ENCODE measurements around the gene KLK3.

DNA sequence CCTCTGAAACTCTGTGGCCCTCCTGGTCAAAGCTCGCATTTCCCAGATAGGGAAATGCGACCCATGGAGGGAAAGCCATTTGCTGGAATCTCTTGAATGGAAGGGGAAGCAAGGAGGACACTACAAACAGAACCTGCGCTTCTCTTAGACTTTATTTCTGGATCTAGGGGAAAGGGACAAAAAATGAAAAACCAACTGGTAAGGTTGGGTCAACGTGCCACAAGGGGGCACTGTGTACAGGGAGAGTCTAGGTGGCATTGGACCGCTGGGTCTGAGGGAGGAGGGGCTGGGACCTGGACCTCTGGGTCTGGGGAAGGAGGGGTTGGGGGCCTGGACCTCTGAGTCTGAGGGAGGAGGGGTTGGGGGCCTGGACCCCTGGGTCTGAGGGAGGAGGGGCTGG lies 51.5 kb downstream of the KLK3 start:
- TF ChIP-seq POLR2AphosphoS5 (IDR thresholded peaks at IDR 0.05; ENCODE audit: low read depth, low read length) (no peak), POLR2A (IDR thresholded peaks at IDR 0.05; ENCODE audit: control extremely low read depth in 1 of 2, low read depth in 2 of 2, low read length in 2 of 2) (no peak), CTCF (IDR thresholded peaks at IDR 0.05; ENCODE audit: control extremely low read depth in 1 of 3, insufficient read depth in 1 of 3, low read depth in 1 of 3, low read length in 3 of 3) (peak; percentile 76 to 79 (median 78)), EP300 (IDR thresholded peaks at IDR 0.05; ENCODE audit: borderline replicate concordance in 1 of 2, low read depth in 2 of 2, low read length in 2 of 2) (no peak), CHD1 (IDR thresholded peaks at IDR 0.05; ENCODE audit: low read depth, low read length) (no peak), SIN3A (conservative IDR thresholded peaks at IDR 0.05 in 1 of 2, IDR thresholded peaks at IDR 0.05 in 1 of 2; ENCODE audit: low read depth in 1 of 2, low read length in 2 of 2) (no peak)

All from H1 (cell line).